Renal pelvis (tissue), 4 donors: ENCODE results near the gene ZCCHC4. TPM values are rescaled to one million over a fixed set of nuclear protein-coding genes. Genes with fewer than 3 reads are reported as not detected.
A peak's percentile ranks its signal among the peaks of the same experiment; 100 is the strongest.
"Not testable (repeated sequence)": the region's sequence is repeated elsewhere in the genome, so short reads cannot be mapped to it uniquely, and the experiment has no call there.

Experiments used
- DNase-seq: peaks from one replicate; pipeline ENCODE4 v3.0.0-alpha.2; 2013
- polyA plus RNA-seq, 3 donors: library from polyadenylated mRNA; unstranded; fragments of 120-200 nt; gene quantifications; one replicate each; pipeline ENCODE4 v1.2.1, GENCODE V29; 2013; ENCODE audit not compliant: insufficient read length in 3 of 3

The ZCCHC4 gene
- polyA plus RNA-seq, 3 donors, result 10.5 to 16.1 (median 13.8) TPM

DNA sequence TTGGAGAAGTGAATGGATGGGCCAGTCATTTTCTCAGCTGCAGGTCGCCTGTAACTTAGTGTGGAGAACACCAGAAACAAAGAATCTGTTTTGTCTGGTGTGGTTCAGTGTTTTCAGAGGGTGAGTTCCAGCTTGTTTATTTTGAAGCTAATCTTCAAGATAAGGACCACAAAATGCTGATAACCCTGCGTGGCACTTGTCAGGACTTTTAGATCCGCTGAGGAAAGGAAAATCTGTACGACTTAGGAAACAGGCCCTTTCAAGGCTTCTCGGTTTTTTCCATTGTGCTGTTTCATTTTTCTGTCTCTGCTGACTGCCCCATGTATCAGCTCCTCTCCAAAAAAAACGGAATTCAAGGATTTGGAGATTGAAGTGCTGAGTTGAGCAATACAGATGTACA lies 55.7 kb downstream of the ZCCHC4 start:
- DNase-seq, result no peak

DNA sequence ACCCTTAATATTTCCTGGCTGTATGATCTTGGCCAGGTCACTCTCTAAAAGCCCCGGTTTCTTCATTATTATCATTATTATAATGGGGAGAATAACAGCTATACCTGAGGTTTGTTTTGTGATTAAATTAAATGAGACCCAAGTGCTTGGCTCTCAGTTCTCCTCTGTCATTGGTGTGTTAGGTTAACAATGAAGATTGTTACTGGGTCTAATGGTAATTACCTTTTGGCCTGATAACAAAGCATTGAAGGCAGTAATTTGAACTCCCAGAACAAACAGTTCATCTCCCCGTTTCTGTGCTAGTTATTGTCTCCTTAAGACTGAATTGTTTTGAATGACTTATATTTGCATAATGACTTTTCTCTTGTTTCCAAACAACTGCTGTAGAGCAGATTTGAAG lies 57.7 kb downstream of the ZCCHC4 start:
- no peak for DNase-seq

- DNase-seq, result not testable (repeated sequence)
Measured at GRCh38 chr4:25372549-25372948, 60.0 kb downstream of the ZCCHC4 start.

- peak; percentile 90 for DNase-seq
Measured at GRCh38 chr4:25376754-25377571, 64.4 kb downstream of the ZCCHC4 start, which contains the start of gene ANAPC4. Gene ANAPC4, plus strand, starts transcription at chr4:25377263. Its CDS starts 165 bp downstream, at chr4:25377428.

GRCh38 chr4:25377572-25378436 lies 65.2 kb downstream of the ZCCHC4 start:
- DNase-seq, result no peak

GRCh38 chr4:25378437-25378743 lies 65.8 kb downstream of the ZCCHC4 start:
- DNase-seq, result no peak

DNA sequence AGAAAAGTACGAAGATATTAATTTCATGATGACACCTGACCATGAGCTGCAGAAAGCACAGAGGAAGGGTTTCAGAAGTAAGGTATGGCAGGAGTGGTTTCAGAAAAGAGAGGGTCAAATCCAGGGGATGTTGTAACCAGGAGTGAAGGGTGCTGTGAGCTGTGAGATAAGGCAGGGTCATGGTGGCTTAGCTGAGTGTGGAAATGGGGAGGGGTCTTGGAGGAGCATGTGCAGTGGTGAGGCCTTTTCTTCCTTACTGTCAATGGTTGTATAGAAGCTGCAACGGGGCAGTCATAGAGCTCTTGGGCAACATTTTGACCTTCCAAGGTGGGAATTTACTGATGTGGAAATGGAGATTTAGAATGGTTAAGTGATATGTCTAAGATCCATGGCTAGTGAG lies 67.0 kb downstream of the ZCCHC4 start:
- no peak for DNase-seq

- DNase-seq, result no peak
Measured at GRCh38 chr4:25383647-25384046, 71.1 kb downstream of the ZCCHC4 start.

GRCh38 chr4:25386926-25387325 lies 74.4 kb downstream of the ZCCHC4 start:
- no peak for DNase-seq

- no peak for DNase-seq
Measured at GRCh38 chr4:25397305-25397704, 84.7 kb downstream of the ZCCHC4 start.

- no peak for DNase-seq
Measured at GRCh38 chr4:25399510-25399909, 86.9 kb downstream of the ZCCHC4 start.

DNA sequence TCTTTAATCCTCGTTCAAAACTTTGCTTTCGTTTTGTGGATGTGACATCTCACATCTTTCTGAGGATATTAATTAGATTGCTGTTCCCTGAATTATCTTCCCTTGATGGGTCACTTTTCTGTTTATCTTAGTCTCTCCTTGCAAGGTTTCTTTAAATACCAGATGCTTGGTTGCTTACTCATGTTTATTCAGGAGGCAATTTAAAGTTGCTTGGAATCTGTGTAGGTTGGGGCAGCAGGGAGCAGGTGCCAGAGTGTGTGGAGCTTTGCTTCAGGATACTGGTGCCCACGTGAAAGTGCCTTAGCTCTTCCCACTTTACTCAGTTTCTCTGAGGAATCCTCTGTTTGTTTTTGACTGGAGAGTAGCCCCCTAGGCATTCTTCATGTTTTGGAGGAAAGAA lies 88.5 kb downstream of the ZCCHC4 start:
- no peak for DNase-seq

GRCh38 chr4:25402521-25402920 lies 89.9 kb downstream of the ZCCHC4 start:
- DNase-seq, result no peak

- no peak for DNase-seq
Measured at GRCh38 chr4:25403699-25404098, 91.1 kb downstream of the ZCCHC4 start.

DNA sequence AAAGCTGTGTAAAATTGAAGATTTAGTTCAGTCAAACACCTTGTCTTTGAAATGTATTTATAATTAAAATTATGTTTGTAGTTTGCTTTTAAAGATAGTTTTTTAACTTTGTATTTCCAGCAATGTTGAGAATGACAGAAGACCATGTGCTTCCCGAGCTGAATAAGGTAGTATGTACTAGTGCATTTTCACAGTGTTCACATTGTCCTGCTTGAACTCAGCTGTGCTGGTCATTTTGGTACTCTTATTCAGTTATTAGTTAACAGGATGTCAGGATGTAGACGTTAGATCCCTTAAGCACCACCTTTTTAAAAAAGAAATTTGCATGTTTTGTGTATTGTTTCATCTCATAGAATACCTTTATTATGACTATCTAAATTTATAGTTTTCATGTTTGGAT lies 92.9 kb downstream of the ZCCHC4 start:
- no peak for DNase-seq

- no peak for DNase-seq
Measured at GRCh38 chr4:25406081-25406692, 93.6 kb downstream of the ZCCHC4 start.

- DNase-seq, result no peak
Measured at GRCh38 chr4:25410820-25411529, 98.4 kb downstream of the ZCCHC4 start.

DNA sequence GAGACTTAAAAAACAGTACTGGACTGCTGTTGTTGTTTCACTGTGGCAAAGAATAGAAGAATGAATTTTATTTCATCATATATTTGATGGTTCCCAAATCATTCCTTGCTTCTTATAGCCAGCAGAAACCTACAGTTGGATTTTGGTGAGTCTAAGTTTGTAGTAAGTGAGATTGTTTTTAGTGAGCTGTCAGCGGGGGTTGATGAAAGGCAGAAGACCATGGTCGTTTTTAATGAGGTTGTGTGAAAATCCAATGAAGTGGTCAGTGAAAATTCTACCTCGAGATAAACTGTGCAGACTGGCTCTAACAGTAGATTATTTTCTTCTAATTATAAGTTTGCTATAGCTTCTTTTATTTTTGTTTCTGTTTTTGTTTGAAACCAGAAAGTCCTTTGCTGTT lies 100.7 kb downstream of the ZCCHC4 start:
- no peak for DNase-seq

GRCh38 chr4:25417014-25417413 lies 104.4 kb downstream of the ZCCHC4 start:
- no peak for DNase-seq
